Loucy (cell line): ENCODE measurements around the gene RNF223.

Source experiments
- EZH2phosphoT487 ChIP-seq: fragments of 200-600 bp; IDR thresholded peaks from 2 replicates; pipeline ENCODE4 v1.6.1; 2018; ENCODE audit warnings: antibody characterized with exemption, mild to moderate bottlenecking, moderate library complexity, borderline replicate concordance
- TF ChIP-seq, protein P1 (sequence below): fragments of 200-600 bp; sonication (generic); conservative IDR thresholded peaks from 2 replicates; pipeline ENCODE4 v1.5.1; 2014; ENCODE audit warnings: mild to moderate bottlenecking, antibody characterized with exemption, low read length

DNA sequence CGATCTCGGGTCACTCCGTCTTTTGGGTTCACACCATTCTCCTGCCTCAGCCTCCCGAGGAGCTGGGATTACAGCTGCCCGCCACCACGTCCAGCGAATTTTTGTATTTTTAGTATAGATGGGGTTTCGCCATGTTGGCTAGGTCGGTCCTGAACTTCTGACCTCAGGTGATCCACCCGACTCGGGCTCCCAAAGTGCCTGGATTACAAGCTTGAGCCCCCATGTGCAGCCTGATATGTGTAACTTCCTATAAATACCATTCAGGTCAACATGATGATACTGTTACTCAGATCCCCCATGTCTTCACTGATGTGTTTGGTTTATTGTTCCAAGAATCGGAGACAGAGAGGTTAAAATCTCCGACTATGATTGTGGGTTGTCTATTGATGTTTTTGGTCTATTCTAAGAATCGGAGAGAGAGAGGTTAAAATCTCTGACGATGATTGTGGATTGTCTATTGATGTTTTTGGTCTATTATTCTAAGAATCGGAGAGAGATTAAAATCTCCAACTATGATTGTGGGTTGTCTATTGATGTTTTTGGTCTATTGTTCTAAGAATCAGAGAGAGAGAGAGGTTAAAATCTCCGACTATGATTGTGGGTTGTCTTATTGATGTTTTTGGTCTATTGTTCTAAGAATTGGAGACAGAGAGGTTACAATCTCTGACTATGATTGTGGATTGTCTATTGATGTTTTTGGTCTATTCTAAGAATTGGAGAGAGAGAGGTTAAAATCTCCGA, 24.7 kb upstream of the RNF223 start:
- TF ChIP-seq, protein P1, sequence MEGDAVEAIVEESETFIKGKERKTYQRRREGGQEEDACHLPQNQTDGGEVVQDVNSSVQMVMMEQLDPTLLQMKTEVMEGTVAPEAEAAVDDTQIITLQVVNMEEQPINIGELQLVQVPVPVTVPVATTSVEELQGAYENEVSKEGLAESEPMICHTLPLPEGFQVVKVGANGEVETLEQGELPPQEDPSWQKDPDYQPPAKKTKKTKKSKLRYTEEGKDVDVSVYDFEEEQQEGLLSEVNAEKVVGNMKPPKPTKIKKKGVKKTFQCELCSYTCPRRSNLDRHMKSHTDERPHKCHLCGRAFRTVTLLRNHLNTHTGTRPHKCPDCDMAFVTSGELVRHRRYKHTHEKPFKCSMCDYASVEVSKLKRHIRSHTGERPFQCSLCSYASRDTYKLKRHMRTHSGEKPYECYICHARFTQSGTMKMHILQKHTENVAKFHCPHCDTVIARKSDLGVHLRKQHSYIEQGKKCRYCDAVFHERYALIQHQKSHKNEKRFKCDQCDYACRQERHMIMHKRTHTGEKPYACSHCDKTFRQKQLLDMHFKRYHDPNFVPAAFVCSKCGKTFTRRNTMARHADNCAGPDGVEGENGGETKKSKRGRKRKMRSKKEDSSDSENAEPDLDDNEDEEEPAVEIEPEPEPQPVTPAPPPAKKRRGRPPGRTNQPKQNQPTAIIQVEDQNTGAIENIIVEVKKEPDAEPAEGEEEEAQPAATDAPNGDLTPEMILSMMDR, result no peak
- TF ChIP-seq EZH2phosphoT487, result no peak
